Hematopoietic multipotent progenitor cell treated with erythropoietin and hydrocortisone succinate and interleukin-3 and kit ligand, for 4 days (in vitro differentiated cells): ENCODE measurements around the gene STX18.
"Not testable (repeated sequence)": the region's sequence is repeated elsewhere in the genome, so short reads cannot be mapped to it uniquely, and the experiment has no call there.

ENCODE experiments used
- DNase-seq: peaks from one replicate; pipeline ENCODE4 v3.0.0-alpha.2; 2015

STX18 gene

GRCh38 chr4:4506961-4507360 is 34.9 kb downstream of the STX18 start:
- DNase-seq = no peak

- not testable (repeated sequence) for DNase-seq
Observed at GRCh38 chr4:4505211-4505610, 36.6 kb downstream of the STX18 start.

- DNase-seq = no peak
Observed at GRCh38 chr4:4504783-4505182, 37.1 kb downstream of the STX18 start.

- peak; percentile 69 for DNase-seq
Observed at GRCh38 chr4:4502694-4503311, 39.0 kb downstream of the STX18 start.

- peak; percentile 58 for DNase-seq
Observed at GRCh38 chr4:4501679-4502078, 40.2 kb downstream of the STX18 start.

- no peak for DNase-seq
Observed at GRCh38 chr4:4499438-4500123, 42.3 kb downstream of the STX18 start.

GRCh38 chr4:4496592-4497372 is 45.1 kb downstream of the STX18 start:
- no peak for DNase-seq

- no peak for DNase-seq
Observed at GRCh38 chr4:4494882-4495281, 47.0 kb downstream of the STX18 start.

GRCh38 chr4:4492161-4492847 is 49.5 kb downstream of the STX18 start:
- DNase-seq = no peak

- DNase-seq = no peak
Observed at GRCh38 chr4:4491396-4491893, 50.4 kb downstream of the STX18 start.

GRCh38 chr4:4490816-4491215 is 51.0 kb downstream of the STX18 start:
- DNase-seq = no peak

GRCh38 chr4:4490041-4490440 is 51.8 kb downstream of the STX18 start:
- DNase-seq = no peak

GRCh38 chr4:4488405-4489404 is 53.1 kb downstream of the STX18 start:
- DNase-seq = peak; percentile 87

- no peak for DNase-seq
Observed at GRCh38 chr4:4486969-4487368, 54.9 kb downstream of the STX18 start.

- DNase-seq = no peak
Observed at GRCh38 chr4:4485806-4486205, 56.0 kb downstream of the STX18 start.

- no peak for DNase-seq
Observed at GRCh38 chr4:4481399-4481994, 60.4 kb downstream of the STX18 start.

- peak; percentile 18 for DNase-seq
Observed at GRCh38 chr4:4480685-4481398, 61.0 kb downstream of the STX18 start.

- no peak for DNase-seq
Observed at GRCh38 chr4:4480205-4480604, 61.6 kb downstream of the STX18 start.

GRCh38 chr4:4479366-4479765 is 62.5 kb downstream of the STX18 start:
- no peak for DNase-seq

- no peak for DNase-seq
Observed at GRCh38 chr4:4477796-4478195, 64.1 kb downstream of the STX18 start.

- DNase-seq = no peak
Observed at GRCh38 chr4:4477391-4477790, 64.5 kb downstream of the STX18 start.
